Naive thymus-derived CD8-positive, alpha-beta T cell (primary cell): ENCODE results near the gene ABCA9. TPM values are rescaled to one million over a fixed set of nuclear protein-coding genes. Genes with fewer than 3 reads are reported as not detected.

Experiments used
- ATAC-seq, 2 donors: fragments of 150-1000 bp; cut with Tn5 transposase in 1 of 2; sonication (Bioruptor Pico), chemical (Tn5 transposase) in 1 of 2; 1 replicate in 1 of 2; 2 replicates in 1 of 2; pipeline ENCODE4 v1.10.0; 2021; ENCODE audit warnings: mild to moderate bottlenecking in 2 of 2, moderate library complexity in 2 of 2
- POLR2A ChIA-PET: fragments of 350-600 bp; sonication (Branson Sonifier 250); formaldehyde crosslinking; loops from one replicate; lab custom pipeline; 2021; ENCODE audit warnings: antibody characterized with exemption; lab: Charles Lee
- DNase-seq, 10 donors: peaks; one replicate each; pipeline versions ENCODE4 v3.0.0 to v3.0.0-alpha.2; 2020 to 2022
- H3K27ac Mint-ChIP-seq, 10 donors: one replicate each; pipeline ENCODE4 v1.8.0; 2020 to 2022; ENCODE audit warnings: mild to moderate bottlenecking in 10 of 10, mixed read lengths in 10 of 10, moderate library complexity in 4 of 10, inconsistent platforms in 1 of 10
- H3K27me3 Mint-ChIP-seq, 5 donors: one replicate each; pipeline ENCODE4 v1.8.0; 2021 to 2022; ENCODE audit warnings: mixed read lengths in 5 of 5
- H3K36me3 Mint-ChIP-seq, 3 donors: one replicate each; pipeline ENCODE4 v1.8.0; 2020 to 2022; ENCODE audit warnings: mixed read lengths in 3 of 3, mild to moderate bottlenecking in 2 of 3, inconsistent platforms in 1 of 3
- H3K4me1 Mint-ChIP-seq, 4 donors: one replicate each; pipeline ENCODE4 v1.8.0; 2021 to 2022; ENCODE audit warnings: mixed read lengths in 4 of 4
- H3K4me3 Mint-ChIP-seq, 10 donors: one replicate each; pipeline ENCODE4 v1.8.0; 2020 to 2022; ENCODE audit warnings: mild to moderate bottlenecking in 10 of 10, mixed read lengths in 10 of 10, moderate library complexity in 6 of 10, inconsistent platforms in 1 of 10
- H3K9me3 Mint-ChIP-seq, 9 donors: one replicate each; pipeline ENCODE4 v1.8.0; 2020 to 2022; ENCODE audit warnings: mixed read lengths in 9 of 9, mild to moderate bottlenecking in 3 of 9, inconsistent platforms in 1 of 9, moderate library complexity in 1 of 9
- polyA plus RNA-seq, 3 donors: library from polyadenylated mRNA; unstranded; fragments of 300-500 nt; fragmentation: Illumina TruSeq; gene quantifications; one replicate each; pipeline ENCODE4 v1.2.3, GENCODE V29; 2021
- total RNA-seq, 8 experiments: library from RNA in 2 of 8; stranded (reverse) in 2 of 8; gene quantifications; one replicate each; pipeline ENCODE4 v1.2.3 and lab custom pipeline; 2021 to 2026

The ABCA9 gene
- total and polyA plus RNA-seq, 5 experiments from 2014 or later, result 0.08 to 0.30 TPM; not detected in 3

DNA sequence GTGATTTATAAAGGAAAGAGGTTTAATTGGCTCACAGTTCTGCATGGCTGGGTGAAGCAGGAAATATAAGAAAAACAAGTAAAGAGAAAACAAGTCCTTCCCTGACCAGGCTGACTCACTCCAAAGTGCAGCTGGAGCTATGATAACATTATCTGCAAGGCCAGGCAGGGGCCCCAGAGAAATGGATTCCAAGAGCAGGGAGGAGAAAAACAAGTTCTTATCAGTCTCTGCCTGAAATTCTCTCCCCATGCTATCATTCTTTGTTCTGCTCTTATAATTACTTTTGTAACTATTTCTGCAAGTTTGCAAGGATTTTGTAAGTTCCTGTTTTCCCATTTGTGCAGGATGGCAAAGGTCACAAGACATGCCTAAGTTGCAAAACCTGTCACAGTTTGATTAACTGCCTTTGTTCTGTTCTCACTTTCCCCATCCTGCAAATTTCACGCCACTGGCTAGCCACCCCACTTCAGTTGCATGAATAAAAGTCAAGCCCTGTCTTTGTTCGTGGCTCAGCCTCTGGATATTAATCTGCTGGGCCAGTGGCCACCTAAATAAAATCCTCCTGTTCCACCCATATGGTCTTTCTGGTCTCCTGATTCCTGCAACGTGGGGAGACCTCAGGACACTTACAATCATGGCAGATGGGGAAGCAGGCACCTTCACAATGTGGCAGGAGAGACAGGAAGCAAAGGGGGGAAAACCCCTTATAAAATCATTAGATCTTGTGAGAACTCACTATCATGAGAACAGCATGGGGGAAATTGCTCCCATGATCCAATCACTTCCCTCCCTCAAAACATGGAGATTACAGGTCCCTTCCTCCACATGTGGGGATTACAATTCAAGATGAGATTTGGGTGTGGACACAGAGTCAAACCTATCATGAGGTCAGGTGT lies 13.1 kb downstream of the ABCA9 start:
- Mint-ChIP-seq H3K9me3 (peaks cover 0 to 10% (median 4%) of the 10 kb centered on the region in 9 donors), H3K27ac (no peak overlapping the region), H3K36me3 (peaks cover 0 to 8% (median 0%) of the 10 kb centered on the region in 3 donors), H3K4me3 (peak overlapping the region in 2 of 10 donors; percentile 28 to 45), H3K4me1 (peaks cover 4 to 22% (median 15%) of the 10 kb centered on the region in 4 donors), H3K27me3 (peaks cover 0 to 2% (median 0%) of the 10 kb centered on the region in 5 donors)
- ATAC-seq, result no peak
- POLR2A ChIA-PET, result no interaction called here
- DNase-seq, result no peak

DNA sequence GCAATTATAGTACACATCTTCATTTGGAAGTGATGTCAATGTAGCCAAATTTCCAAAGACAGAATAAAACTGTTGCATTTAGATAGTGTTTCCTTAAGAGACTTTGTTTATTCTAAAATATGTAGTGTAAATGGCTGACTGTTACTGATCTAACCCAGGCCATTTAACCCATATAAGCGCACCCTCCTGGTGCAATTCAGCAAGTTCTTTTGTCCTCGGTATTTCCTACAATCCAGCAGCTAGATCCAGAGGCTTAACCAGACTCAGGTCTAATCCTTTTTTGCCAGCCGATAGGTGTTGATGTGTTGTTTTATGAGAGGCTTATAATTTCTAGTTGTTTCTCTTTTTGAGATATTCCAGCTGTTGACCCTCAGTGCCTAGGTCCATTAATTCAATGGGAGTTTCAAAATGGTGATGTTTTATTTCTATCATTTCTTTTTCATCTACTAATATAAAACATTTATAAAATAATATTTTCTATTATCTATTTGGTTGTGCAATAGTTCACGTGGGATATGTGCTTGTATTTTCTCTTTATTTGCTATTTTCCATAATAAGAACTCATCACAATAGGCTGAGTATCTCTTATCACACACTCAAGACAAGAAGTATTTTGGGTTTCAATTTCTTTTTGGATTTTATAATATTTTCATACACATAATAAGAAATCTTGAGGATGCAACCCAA lies 14.5 kb downstream of the ABCA9 start:
- DNase-seq, result no peak
- Mint-ChIP-seq H3K27me3 (peaks cover 0 to 2% (median 0%) of the 10 kb centered on the region in 5 donors), H3K4me3 (no peak overlapping the region), H3K4me1 (peaks cover 4 to 22% (median 15%) of the 10 kb centered on the region in 4 donors), H3K27ac (no peak overlapping the region), H3K36me3 (peaks cover 0 to 4% (median 0%) of the 10 kb centered on the region in 3 donors), H3K9me3 (peaks cover 0 to 2% (median 0%) of the 10 kb centered on the region in 9 donors)
- POLR2A ChIA-PET, result no interaction called here
- ATAC-seq, result no peak

DNA sequence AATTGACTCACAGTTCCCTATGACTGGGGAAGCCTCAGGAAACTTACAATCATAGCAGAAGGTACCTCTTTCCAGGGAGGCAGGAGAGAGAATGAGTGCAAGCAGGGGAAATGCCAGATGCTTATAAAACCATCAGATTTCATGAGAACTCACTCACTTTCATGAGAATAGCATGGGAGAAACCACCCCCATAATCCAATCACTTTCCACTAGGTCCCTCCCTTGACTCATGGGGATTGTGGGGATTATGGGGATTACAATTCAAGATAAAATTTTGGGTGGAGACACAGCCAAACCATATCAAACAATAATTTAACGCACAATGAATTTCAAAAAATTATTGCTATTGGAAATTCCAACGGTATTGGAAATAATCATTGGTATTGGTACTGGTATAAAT lies 15.1 kb downstream of the ABCA9 start:
- no peak for ATAC-seq
- H3K36me3 Mint-ChIP-seq, result no peaks in the 10 kb centered on the region
- no peak overlapping the region for H3K27ac Mint-ChIP-seq
- H3K9me3 Mint-ChIP-seq, result no peaks in the 10 kb centered on the region
- no peak for DNase-seq
- no peak overlapping the region for H3K4me3 Mint-ChIP-seq
- POLR2A ChIA-PET, result no interaction called here
- H3K27me3 Mint-ChIP-seq, result no peaks in the 10 kb centered on the region
- peaks cover 4 to 22% (median 15%) of the 10 kb centered on the region in 4 donors for H3K4me1 Mint-ChIP-seq

DNA sequence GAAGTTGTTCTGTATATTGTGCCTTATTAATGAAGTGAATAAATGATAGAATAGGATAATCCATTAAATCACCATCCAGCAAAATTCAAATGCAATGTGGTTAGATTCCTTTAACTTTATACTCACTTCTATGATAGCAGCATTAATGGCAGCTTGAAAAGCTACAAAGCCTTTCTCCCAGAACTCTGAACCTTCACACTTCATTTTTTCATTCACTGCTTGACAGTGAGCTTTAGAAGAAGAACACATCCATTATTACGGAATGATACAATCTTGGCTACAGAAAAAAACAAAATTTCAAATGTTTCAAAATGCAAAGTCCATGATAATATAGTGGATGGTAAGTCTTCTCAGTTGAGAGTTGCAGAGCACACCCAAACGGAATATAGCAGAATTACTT lies 16.4 kb downstream of the ABCA9 start:
- Mint-ChIP-seq H3K27me3 (no peaks in the 10 kb centered on the region), H3K36me3 (no peaks in the 10 kb centered on the region), H3K4me1 (peaks cover 4 to 22% (median 15%) of the 10 kb centered on the region in 4 donors), H3K9me3 (no peaks in the 10 kb centered on the region), H3K27ac (no peak overlapping the region), H3K4me3 (no peak overlapping the region)
- no peak for ATAC-seq
- POLR2A ChIA-PET, result no interaction called here
- no peak for DNase-seq

DNA sequence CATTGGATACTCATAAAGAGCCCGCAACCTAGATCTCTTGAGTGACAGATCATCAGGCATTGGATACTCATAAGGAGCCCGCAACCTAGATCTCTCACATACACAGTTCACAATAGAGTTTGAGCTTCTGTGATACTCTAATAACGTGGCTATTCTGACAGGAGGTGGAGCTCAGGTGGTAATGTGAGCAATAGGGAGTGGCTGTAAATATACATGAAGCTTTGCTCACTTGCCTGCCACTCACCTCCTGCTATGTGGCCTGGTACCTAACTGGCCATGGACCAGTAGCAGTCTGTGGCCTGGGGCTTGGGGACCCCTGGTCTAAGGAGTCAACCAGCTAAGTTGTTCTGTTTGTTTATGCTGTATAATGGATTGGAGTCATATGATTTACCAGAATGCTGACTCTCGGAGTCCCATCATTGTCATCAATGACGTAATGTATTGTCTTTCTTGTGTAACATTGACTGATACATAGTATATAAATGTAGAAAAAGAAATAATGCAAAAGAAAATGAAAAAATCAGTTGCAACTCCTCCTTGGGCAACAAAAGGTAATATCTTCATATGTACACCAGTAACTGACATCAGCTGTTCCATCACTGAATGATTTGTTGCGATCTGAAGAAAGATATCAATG lies 17.5 kb downstream of the ABCA9 start:
- Mint-ChIP-seq H3K36me3 (no peaks in the 10 kb centered on the region), H3K9me3 (peaks cover 0 to 7% (median 0%) of the 10 kb centered on the region in 9 donors), H3K27ac (no peak overlapping the region), H3K27me3 (no peaks in the 10 kb centered on the region), H3K4me3 (no peak overlapping the region), H3K4me1 (peaks cover 2 to 11% (median 7%) of the 10 kb centered on the region in 4 donors)
- ATAC-seq (no peak), DNase-seq (no peak)
- POLR2A ChIA-PET, result no interaction called here

DNA sequence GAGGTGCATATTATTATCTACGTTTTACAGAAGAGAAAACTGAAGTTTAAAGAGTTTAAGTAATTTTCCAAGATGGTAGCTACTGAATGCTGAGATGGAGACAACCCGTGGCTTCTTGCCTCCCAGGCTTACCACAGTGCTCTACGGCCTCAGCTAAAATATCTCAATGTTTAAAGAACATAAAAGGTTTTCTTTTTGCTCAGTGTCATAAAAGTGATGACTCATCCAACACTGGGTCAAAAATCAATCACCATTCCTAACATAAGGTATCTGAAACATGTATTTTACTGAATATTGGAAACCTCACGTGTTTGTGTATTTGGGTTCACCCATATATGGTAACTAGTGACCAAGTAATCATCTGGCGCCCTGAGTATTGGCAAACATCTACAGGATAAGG lies 18.4 kb downstream of the ABCA9 start:
- POLR2A ChIA-PET, result no interaction called here

DNA sequence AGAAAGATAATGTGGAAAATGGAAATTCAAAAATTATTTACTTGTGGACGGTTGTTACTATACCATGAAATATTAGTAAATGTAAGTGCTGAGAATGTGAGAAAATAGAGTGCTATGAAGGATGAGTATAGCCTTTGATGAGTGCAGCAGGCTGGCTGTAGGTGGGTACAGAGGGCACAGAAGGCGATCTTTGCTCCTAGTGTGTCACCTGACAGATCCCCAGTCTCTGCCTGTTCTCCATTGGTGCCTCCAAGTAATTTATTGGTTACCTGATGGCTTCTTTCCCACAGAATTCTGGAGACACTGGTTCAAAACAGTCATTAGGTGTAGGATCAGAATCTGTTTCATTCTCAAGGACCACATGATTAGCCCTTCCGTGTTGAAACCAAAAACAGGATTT lies 28.9 kb downstream of the ABCA9 start:
- Mint-ChIP-seq H3K4me1 (no peaks in the 10 kb centered on the region), H3K9me3 (peaks cover 0 to 20% (median 3%) of the 10 kb centered on the region in 9 donors), H3K27me3 (peaks cover 0 to 23% (median 4%) of the 10 kb centered on the region in 5 donors), H3K4me3 (no peak overlapping the region), H3K27ac (no peak overlapping the region), H3K36me3 (peaks cover 0 to 13% (median 4%) of the 10 kb centered on the region in 3 donors)
- ATAC-seq, result no peak
- DNase-seq, result no peak
- POLR2A ChIA-PET, result no interaction called here

More for the DNA sequence above, 18.4 kb downstream of the ABCA9 start:
- Mint-ChIP-seq H3K4me1 (peaks cover 0 to 3% (median 0%) of the 10 kb centered on the region in 4 donors), H3K36me3 (peaks cover 0 to 4% (median 0%) of the 10 kb centered on the region in 3 donors), H3K9me3 (peaks cover 0 to 13% (median 3%) of the 10 kb centered on the region in 9 donors), H3K27me3 (peaks cover 0 to 2% (median 0%) of the 10 kb centered on the region in 5 donors), H3K27ac (no peak overlapping the region), H3K4me3 (no peak overlapping the region)
- DNase-seq (no peak), ATAC-seq (no peak)

DNA sequence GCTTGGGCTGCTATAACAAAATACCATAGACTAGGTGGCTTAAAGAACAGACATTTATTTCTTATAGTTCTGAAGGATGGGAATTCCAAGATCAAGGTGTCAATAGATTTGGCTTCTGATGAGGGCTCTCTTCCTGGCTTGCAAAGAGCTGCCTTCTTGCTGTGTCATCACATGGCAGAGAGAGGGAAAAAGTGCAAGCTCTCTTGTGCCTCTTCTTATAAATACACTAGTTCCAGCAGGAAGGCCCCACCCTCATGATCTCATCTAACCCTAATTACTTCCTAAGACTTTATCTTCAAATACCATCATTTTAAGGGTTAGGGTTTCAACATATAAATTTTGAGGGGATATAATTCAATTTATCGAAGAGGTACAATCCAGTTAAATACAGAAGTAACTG lies 30.6 kb downstream of the ABCA9 start:
- no peaks in the 10 kb centered on the region for H3K4me1 Mint-ChIP-seq
- ATAC-seq (no peak), DNase-seq (no peak)
- H3K27me3 Mint-ChIP-seq, result peaks cover 0 to 16% (median 4%) of the 10 kb centered on the region in 5 donors
- H3K36me3 Mint-ChIP-seq, result peaks cover 0 to 4% (median 3%) of the 10 kb centered on the region in 3 donors
- POLR2A ChIA-PET, result no interaction called here
- peaks cover 0 to 4% (median 0%) of the 10 kb centered on the region in 9 donors for H3K9me3 Mint-ChIP-seq
- H3K4me3 Mint-ChIP-seq, result no peak overlapping the region
- H3K27ac Mint-ChIP-seq, result no peak overlapping the region

DNA sequence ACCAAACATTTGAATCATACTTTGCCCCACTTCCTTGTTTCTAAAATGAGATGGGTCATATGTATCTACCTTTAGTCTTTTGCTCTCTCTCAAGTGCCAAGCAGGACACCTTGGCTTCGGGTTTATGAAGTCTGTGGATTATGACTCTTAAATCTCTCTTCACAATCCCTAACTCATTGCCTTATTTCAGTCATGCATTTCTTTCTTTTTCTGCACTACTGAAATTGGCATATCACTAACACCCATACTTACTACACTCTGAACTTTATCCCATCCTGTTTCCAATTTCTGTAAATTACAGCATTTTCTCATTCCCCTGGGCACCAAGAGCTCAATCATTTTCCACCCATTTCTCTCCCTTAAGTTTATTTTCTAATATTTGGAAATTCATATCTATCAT lies 42.0 kb downstream of the ABCA9 start:
- Mint-ChIP-seq H3K9me3 (no peaks in the 10 kb centered on the region), H3K27ac (no peak overlapping the region), H3K4me1 (no peaks in the 10 kb centered on the region), H3K36me3 (no peaks in the 10 kb centered on the region), H3K27me3 (peaks cover 0 to 3% (median 0%) of the 10 kb centered on the region in 5 donors), H3K4me3 (no peak overlapping the region)
- ATAC-seq (no peak), DNase-seq (no peak)
- POLR2A ChIA-PET, result no interaction called here

DNA sequence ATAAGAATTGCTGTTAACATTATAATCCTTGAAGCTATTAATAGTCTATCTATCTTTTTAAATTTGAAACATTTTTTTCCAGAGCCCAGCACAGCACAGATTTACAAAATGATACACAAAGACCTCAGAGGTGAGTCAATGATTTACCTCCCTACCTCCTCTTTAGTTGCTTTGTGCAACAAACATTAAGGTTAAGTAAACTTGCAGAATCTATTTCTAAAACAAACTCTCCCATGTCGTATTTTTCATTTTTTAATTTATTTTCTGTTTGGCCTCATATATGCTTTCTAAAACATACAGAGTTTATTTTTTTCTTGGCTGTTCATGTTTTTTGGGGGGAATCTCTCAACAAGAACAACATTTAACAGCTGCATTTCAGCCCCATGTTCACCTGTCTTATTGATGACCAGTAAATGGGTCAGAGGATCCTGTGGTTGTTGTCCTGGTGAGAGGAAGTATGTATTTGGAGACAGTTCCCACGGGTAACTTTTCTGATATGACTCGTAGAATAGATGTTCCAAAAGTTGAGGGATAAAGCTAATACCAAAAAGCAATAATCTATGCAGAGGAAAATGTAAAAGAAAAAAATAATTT lies 42.6 kb downstream of the ABCA9 start:
- POLR2A ChIA-PET, result no interaction called here
- Mint-ChIP-seq H3K4me1 (no peaks in the 10 kb centered on the region), H3K9me3 (peaks cover 0 to under 1% (median 0%) of the 10 kb centered on the region in 9 donors), H3K36me3 (no peaks in the 10 kb centered on the region), H3K4me3 (no peak overlapping the region), H3K27ac (no peak overlapping the region), H3K27me3 (peaks cover 0 to 5% (median 0%) of the 10 kb centered on the region in 5 donors)
- DNase-seq, result no peak
- ATAC-seq, result no peak

DNA sequence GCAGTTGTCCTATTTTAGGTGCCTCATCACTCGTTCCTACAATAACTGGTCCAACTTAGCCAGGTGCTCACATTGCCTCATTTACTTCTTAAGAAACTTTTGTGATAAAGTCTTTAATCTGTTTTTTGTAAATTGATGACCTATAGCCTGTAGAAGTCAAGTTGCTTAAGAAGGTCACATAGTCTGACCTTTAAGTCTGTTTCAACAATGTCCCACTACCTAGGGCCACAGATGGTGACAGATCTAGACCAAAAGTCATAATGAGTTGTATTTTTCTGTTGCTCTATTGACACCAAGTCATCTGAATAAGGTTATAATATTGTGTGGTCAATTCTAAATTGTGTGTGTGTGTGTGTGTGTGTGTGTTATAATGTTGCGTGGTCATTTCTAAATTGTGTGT lies 45.1 kb downstream of the ABCA9 start:
- peaks cover 0 to 4% (median 0%) of the 10 kb centered on the region in 9 donors for H3K9me3 Mint-ChIP-seq
- no peaks in the 10 kb centered on the region for H3K4me1 Mint-ChIP-seq
- ATAC-seq (no peak), DNase-seq (no peak)
- no peak overlapping the region for H3K4me3 Mint-ChIP-seq
- no peak overlapping the region for H3K27ac Mint-ChIP-seq
- H3K36me3 Mint-ChIP-seq, result no peaks in the 10 kb centered on the region
- POLR2A ChIA-PET, result no interaction called here
- peaks cover 0 to 5% (median 0%) of the 10 kb centered on the region in 5 donors for H3K27me3 Mint-ChIP-seq
